ENCODE data around the gene SMIM43.
A peak's percentile ranks its signal among the peaks of the same experiment; 100 is the strongest.
"Not testable (repeated sequence)": the region's sequence is repeated elsewhere in the genome, so short reads cannot be mapped to it uniquely, and the experiment has no call there.

SMIM43 gene

GRCh38 chr4:121783210-121783609 lies 18.2 kb upstream of the SMIM43 start:
- DNase-seq (ENCODE audit: low read depth, low spot score), result no peak

- no peak for DNase-seq (ENCODE audit: low read depth, low spot score)
Measured at GRCh38 chr4:121778991-121779628, 14.1 kb upstream of the SMIM43 start.

- no peak for DNase-seq (ENCODE audit: low read depth, low spot score)
Measured at GRCh38 chr4:121777625-121778024, 12.7 kb upstream of the SMIM43 start.

- no peak for DNase-seq (ENCODE audit: low read depth, low spot score)
Measured at GRCh38 chr4:121776610-121777401, 11.8 kb upstream of the SMIM43 start.

GRCh38 chr4:121773883-121774282 lies 8.9 kb upstream of the SMIM43 start:
- no peak for DNase-seq (ENCODE audit: low read depth, low spot score)

GRCh38 chr4:121771869-121772268 lies 6.9 kb upstream of the SMIM43 start:
- DNase-seq (ENCODE audit: low read depth, low spot score), result no peak

GRCh38 chr4:121769341-121769740 lies 4.4 kb upstream of the SMIM43 start:
- no peak for DNase-seq (ENCODE audit: low read depth, low spot score)

- DNase-seq (ENCODE audit: low read depth, low spot score), result no peak
Measured at GRCh38 chr4:121767166-121767565, 2.2 kb upstream of the SMIM43 start.

- DNase-seq (ENCODE audit: low read depth, low spot score), result no peak
Measured at GRCh38 chr4:121765971-121766538, 1.1 kb upstream of the SMIM43 start.

GRCh38 chr4:121765368-121765705 lies 373 bp upstream of the SMIM43 start:
- no peak for DNase-seq (ENCODE audit: low read depth, low spot score)

GRCh38 chr4:121764303-121764701 lies 662 bp downstream of the SMIM43 start:
- no peak for DNase-seq (ENCODE audit: low read depth, low spot score)

- DNase-seq (ENCODE audit: low read depth, low spot score), result no peak
Measured at GRCh38 chr4:121760205-121760604, 4.8 kb downstream of the SMIM43 start.

GRCh38 chr4:121758925-121759568 lies 5.9 kb downstream of the SMIM43 start:
- no peak for DNase-seq (ENCODE audit: low read depth, low spot score)

GRCh38 chr4:121752142-121752541 lies 12.8 kb downstream of the SMIM43 start:
- DNase-seq (ENCODE audit: low read depth, low spot score), result not testable (repeated sequence)

- DNase-seq (ENCODE audit: low read depth, low spot score), result peak; percentile 96
Measured at GRCh38 chr4:121749225-121749624, 15.7 kb downstream of the SMIM43 start.

- no peak for DNase-seq (ENCODE audit: low read depth, low spot score)
Measured at GRCh38 chr4:121742794-121743193, 22.2 kb downstream of the SMIM43 start.

- no peak for DNase-seq (ENCODE audit: low read depth, low spot score)
Measured at GRCh38 chr4:121741751-121742150, 23.2 kb downstream of the SMIM43 start.

- DNase-seq (ENCODE audit: low read depth, low spot score), result no peak
Measured at GRCh38 chr4:121740796-121741409, 24.1 kb downstream of the SMIM43 start.

- no peak for DNase-seq (ENCODE audit: low read depth, low spot score)
Measured at GRCh38 chr4:121739575-121739974, 25.4 kb downstream of the SMIM43 start.

GRCh38 chr4:121738780-121739535 lies 26.0 kb downstream of the SMIM43 start:
- no peak for DNase-seq (ENCODE audit: low read depth, low spot score)

GRCh38 chr4:121737846-121738554 lies 27.0 kb downstream of the SMIM43 start:
- DNase-seq (ENCODE audit: low read depth, low spot score), result no peak
